ENCODE measurements around the gene TTC9B.

- no peak for TF ChIP-seq POLR2AphosphoS5 (IDR thresholded peaks at IDR 0.05)
- TF ChIP-seq CTCF (IDR thresholded peaks at IDR 0.05), result no peak
These were observed 13.8 kb downstream of the TTC9B start for GRCh38 chr19:40204381-40204780.
